ENCODE measurements around the gene EFCAB13. TPM values are rescaled to one million over a fixed set of nuclear protein-coding genes. Genes with fewer than 3 reads are reported as not detected.
"Not testable (repeated sequence)": the region's sequence is repeated elsewhere in the genome, so short reads cannot be mapped to it uniquely, and the experiment has no call there.

Gene EFCAB13
- total RNA-seq, 1 experiment from 2014 or later: 7.1 TPM

DNA sequence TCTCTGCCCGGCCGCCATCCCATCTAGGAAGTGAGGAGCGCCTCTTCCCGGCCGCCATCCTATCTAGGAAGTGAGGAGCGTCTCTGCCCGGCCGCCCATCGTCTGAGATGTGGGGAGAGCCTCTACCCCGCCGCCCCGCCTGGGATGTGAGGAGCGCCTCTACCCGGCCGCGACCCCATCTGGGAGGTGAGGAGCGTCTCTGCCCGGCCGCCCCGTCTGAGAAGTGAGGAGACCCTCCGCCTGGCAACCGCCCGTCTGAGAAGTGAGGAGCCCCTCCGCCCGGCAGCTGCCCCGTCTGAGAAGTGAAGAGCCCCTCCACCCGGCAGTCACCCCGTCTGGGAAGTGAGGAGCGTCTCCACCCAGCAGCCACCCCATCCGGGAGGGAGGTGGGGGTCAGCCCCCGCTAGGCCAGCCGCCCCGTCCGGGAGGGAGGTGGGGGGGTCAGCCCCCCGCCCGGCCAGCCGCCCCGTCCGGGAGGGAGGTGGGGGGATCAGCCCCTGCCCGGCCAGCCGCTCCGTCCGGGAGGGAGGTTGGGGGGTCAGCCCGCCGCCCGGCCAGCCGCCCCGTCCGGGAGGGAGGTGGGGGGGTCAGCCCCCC, 73.9 kb downstream of the EFCAB13 start:
- H3K4me1 ChIP-seq (ENCODE audit: control insufficient read depth, insufficient read depth, low read length); H3K27ac ChIP-seq (ENCODE audit: low read length); ATAC-seq; in situ Hi-C loops (cut with HindIII; ENCODE audit: low pct_unique_long_range_greater_than_20kb, low sequenced_read_pairs); CTCF ChIA-PET; H3K4me3 ChIP-seq (ENCODE audit: low read depth in 2 of 2, low read length in 2 of 2); BruUV-seq (replicated peaks); H3K36me3 ChIP-seq (ENCODE audit: control insufficient read depth, insufficient read depth, low read length); DNase-seq (ENCODE audit: low read depth, low spot score); H3K27me3 ChIP-seq (ENCODE audit: control insufficient read depth, insufficient read depth, low read length); H3K9me3 ChIP-seq (ENCODE audit: control insufficient read depth, insufficient read depth, low read depth, low read length); intact Hi-C loops (cut with micrococcal nuclease; ENCODE audit: unreplicated experiment); POLR2A ChIA-PET: not testable (repeated sequence)

DNA sequence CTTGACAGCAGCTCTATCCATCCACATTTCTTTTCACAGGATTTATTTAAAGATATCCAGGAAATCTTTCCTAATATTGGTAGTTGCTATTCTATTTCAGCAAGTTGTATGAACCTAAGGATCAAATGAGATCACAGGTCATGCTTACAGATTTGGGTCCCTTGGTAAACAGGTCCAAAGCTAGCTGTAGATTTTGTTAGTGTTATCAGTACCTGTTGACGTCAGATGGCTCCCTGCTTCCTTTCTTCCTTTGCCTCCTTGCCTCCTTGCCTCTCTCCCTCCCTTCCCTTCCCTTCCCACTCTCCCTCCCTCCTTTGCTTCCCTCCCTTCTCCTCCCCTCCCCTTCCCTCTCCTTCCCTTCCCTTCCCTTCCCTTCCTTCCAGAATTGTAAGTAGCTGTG, 76.6 kb downstream of the EFCAB13 start:
- in situ Hi-C loops (cut with HindIII; ENCODE audit: low pct_unique_long_range_greater_than_20kb, low sequenced_read_pairs): no loop called here
- no peak overlapping the region for H3K27ac ChIP-seq (ENCODE audit: low read length)
- no peaks in the 10 kb centered on the region for H3K27me3 ChIP-seq (ENCODE audit: control insufficient read depth, insufficient read depth, low read length)
- no peaks in the 10 kb centered on the region for H3K36me3 ChIP-seq (ENCODE audit: control insufficient read depth, insufficient read depth, low read length)
- H3K9me3 ChIP-seq (ENCODE audit: control insufficient read depth, insufficient read depth, low read depth, low read length): no peaks in the 10 kb centered on the region
- TF ChIP-seq, protein P1, sequence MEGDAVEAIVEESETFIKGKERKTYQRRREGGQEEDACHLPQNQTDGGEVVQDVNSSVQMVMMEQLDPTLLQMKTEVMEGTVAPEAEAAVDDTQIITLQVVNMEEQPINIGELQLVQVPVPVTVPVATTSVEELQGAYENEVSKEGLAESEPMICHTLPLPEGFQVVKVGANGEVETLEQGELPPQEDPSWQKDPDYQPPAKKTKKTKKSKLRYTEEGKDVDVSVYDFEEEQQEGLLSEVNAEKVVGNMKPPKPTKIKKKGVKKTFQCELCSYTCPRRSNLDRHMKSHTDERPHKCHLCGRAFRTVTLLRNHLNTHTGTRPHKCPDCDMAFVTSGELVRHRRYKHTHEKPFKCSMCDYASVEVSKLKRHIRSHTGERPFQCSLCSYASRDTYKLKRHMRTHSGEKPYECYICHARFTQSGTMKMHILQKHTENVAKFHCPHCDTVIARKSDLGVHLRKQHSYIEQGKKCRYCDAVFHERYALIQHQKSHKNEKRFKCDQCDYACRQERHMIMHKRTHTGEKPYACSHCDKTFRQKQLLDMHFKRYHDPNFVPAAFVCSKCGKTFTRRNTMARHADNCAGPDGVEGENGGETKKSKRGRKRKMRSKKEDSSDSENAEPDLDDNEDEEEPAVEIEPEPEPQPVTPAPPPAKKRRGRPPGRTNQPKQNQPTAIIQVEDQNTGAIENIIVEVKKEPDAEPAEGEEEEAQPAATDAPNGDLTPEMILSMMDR (IDR thresholded peaks at IDR 0.05): no peak
- TF ChIP-seq, protein P2, sequence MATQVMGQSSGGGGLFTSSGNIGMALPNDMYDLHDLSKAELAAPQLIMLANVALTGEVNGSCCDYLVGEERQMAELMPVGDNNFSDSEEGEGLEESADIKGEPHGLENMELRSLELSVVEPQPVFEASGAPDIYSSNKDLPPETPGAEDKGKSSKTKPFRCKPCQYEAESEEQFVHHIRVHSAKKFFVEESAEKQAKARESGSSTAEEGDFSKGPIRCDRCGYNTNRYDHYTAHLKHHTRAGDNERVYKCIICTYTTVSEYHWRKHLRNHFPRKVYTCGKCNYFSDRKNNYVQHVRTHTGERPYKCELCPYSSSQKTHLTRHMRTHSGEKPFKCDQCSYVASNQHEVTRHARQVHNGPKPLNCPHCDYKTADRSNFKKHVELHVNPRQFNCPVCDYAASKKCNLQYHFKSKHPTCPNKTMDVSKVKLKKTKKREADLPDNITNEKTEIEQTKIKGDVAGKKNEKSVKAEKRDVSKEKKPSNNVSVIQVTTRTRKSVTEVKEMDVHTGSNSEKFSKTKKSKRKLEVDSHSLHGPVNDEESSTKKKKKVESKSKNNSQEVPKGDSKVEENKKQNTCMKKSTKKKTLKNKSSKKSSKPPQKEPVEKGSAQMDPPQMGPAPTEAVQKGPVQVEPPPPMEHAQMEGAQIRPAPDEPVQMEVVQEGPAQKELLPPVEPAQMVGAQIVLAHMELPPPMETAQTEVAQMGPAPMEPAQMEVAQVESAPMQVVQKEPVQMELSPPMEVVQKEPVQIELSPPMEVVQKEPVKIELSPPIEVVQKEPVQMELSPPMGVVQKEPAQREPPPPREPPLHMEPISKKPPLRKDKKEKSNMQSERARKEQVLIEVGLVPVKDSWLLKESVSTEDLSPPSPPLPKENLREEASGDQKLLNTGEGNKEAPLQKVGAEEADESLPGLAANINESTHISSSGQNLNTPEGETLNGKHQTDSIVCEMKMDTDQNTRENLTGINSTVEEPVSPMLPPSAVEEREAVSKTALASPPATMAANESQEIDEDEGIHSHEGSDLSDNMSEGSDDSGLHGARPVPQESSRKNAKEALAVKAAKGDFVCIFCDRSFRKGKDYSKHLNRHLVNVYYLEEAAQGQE (IDR thresholded peaks at IDR 0.05; ENCODE audit: insufficient read depth in 1 of 2, low read depth in 2 of 2, low read length in 1 of 2): no peak
- TF ChIP-seq SIN3A (IDR thresholded peaks at IDR 0.05; ENCODE audit: borderline replicate concordance, insufficient read depth, low read depth, low read length): no peak
- TF ChIP-seq TCF7L2 (IDR thresholded peaks at IDR 0.05; ENCODE audit: low read depth, low read length): no peak
- TF ChIP-seq POLR2AphosphoS5 (IDR thresholded peaks at IDR 0.05; ENCODE audit: low read depth, low read length): no peak
- ATAC-seq (no peak), DNase-seq (ENCODE audit: low read depth, low spot score) (no peak)
- intact Hi-C loops (cut with micrococcal nuclease; ENCODE audit: unreplicated experiment): no loop called here
- CTCF ChIA-PET: no interaction called here
- no TSS peak for BruUV-seq (replicated peaks)
- H3K4me3 ChIP-seq (ENCODE audit: low read depth in 2 of 2, low read length in 2 of 2): no peak overlapping the region
- POLR2A ChIA-PET: interaction anchor here (0.7 kb wide), 1 partner anchor 9 kb away, joined by 3 read pairs; no protein-coding TSS in a partner anchor
- H3K4me1 ChIP-seq (ENCODE audit: control insufficient read depth, insufficient read depth, low read length): no peaks in the 10 kb centered on the region

DNA sequence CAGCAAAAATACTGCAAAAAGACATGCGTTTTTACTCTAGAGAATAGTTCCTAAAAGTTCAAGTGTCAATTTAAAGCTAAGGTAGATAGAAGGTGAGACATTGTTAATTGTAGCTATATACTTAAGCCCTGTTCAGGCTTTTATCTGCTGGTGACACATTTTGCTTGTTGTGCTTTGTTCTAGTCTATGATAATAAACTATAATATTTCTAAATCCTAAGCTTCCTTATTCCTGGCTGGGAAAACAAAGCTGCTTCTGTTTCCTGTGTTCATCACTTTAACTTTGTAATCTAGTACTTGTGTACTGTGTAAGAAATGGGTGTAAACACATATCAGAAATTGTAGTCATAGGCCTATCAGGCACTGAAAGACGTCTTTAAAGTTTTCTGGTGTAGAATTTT, 77.3 kb downstream of the EFCAB13 start:
- in situ Hi-C loops (cut with HindIII; ENCODE audit: low pct_unique_long_range_greater_than_20kb, low sequenced_read_pairs): no loop called here
- H3K27me3 ChIP-seq (ENCODE audit: control insufficient read depth, insufficient read depth, low read length): no peaks in the 10 kb centered on the region
- DNase-seq (ENCODE audit: low read depth, low spot score) (no peak), ATAC-seq (no peak)
- no peaks in the 10 kb centered on the region for H3K36me3 ChIP-seq (ENCODE audit: control insufficient read depth, insufficient read depth, low read length)
- POLR2A ChIA-PET: interaction anchor here (0.7 kb wide), 1 partner anchor 10 kb away, joined by 3 read pairs; no protein-coding TSS in a partner anchor
- no peaks in the 10 kb centered on the region for H3K9me3 ChIP-seq (ENCODE audit: control insufficient read depth, insufficient read depth, low read depth, low read length)
- H3K4me3 ChIP-seq (ENCODE audit: low read depth in 2 of 2, low read length in 2 of 2): no peak overlapping the region
- intact Hi-C loops (cut with micrococcal nuclease; ENCODE audit: unreplicated experiment): no loop called here
- BruUV-seq (replicated peaks): no TSS peak
- no peaks in the 10 kb centered on the region for H3K4me1 ChIP-seq (ENCODE audit: control insufficient read depth, insufficient read depth, low read length)
- TF ChIP-seq TCF7L2 (IDR thresholded peaks at IDR 0.05; ENCODE audit: low read depth, low read length) (no peak), SIN3A (IDR thresholded peaks at IDR 0.05; ENCODE audit: borderline replicate concordance, insufficient read depth, low read depth, low read length) (no peak), POLR2AphosphoS5 (IDR thresholded peaks at IDR 0.05; ENCODE audit: low read depth, low read length) (no peak)
- TF ChIP-seq, protein P1 (IDR thresholded peaks at IDR 0.05): no peak
- TF ChIP-seq, protein P2 (IDR thresholded peaks at IDR 0.05; ENCODE audit: insufficient read depth in 1 of 2, low read depth in 2 of 2, low read length in 1 of 2): no peak
- no peak overlapping the region for H3K27ac ChIP-seq (ENCODE audit: low read length)
- CTCF ChIA-PET: no interaction called here
